Urinary bladder (tissue), 4 donors: ENCODE measurements around the gene HAP1. TPM values are rescaled to one million over a fixed set of nuclear protein-coding genes. Genes with fewer than 3 reads are reported as not detected.

ENCODE experiments used
- DNase-seq: peaks from one replicate; pipeline ENCODE4 v3.0.0-alpha.2; 2015; ENCODE audit errors: extremely low spot score
- H3K27ac ChIP-seq: one replicate; pipeline ENCODE4 v1.5.1; 2013; ENCODE audit warnings: low read depth, mild to moderate bottlenecking, moderate library complexity
- H3K36me3 ChIP-seq: one replicate; pipeline ENCODE4 v1.6.1; 2013; ENCODE audit warnings: mild to moderate bottlenecking, moderate library complexity; ENCODE audit not compliant: insufficient read depth
- H3K4me1 ChIP-seq: one replicate; pipeline ENCODE4 v1.6.1; 2013; ENCODE audit warnings: mild to moderate bottlenecking, moderate library complexity; ENCODE audit not compliant: insufficient read depth
- H3K4me3 ChIP-seq: one replicate; pipeline ENCODE4 v1.5.1; 2013; ENCODE audit warnings: low read depth, low read length
- WGBS: extraction: QIAGEN DNeasy Blood & Tissue Kit; methylation state at CpG from one replicate; pipeline ENCODE4 v1.1.7; 2013; 5-methylcytosine and 5-hydroxymethylcytosine counted together
- polyA plus RNA-seq: library from polyadenylated mRNA; stranded (reverse); fragments of 200-250 nt; gene quantifications from one replicate; pipeline ENCODE4 v1.2.3, GENCODE V29; 2013
- total RNA-seq: library from RNA; depleted of rRNA; stranded (reverse); fragments of >200 nt; gene quantifications from one replicate; pipeline ENCODE4 v1.2.3, GENCODE V29; 2014
- donor health status: healthy with polysubstance abuse.
- donor health status: healthy.

The HAP1 gene
- total and polyA plus RNA-seq, 2 donors, result 0.27 TPM; not detected in 1

DNA sequence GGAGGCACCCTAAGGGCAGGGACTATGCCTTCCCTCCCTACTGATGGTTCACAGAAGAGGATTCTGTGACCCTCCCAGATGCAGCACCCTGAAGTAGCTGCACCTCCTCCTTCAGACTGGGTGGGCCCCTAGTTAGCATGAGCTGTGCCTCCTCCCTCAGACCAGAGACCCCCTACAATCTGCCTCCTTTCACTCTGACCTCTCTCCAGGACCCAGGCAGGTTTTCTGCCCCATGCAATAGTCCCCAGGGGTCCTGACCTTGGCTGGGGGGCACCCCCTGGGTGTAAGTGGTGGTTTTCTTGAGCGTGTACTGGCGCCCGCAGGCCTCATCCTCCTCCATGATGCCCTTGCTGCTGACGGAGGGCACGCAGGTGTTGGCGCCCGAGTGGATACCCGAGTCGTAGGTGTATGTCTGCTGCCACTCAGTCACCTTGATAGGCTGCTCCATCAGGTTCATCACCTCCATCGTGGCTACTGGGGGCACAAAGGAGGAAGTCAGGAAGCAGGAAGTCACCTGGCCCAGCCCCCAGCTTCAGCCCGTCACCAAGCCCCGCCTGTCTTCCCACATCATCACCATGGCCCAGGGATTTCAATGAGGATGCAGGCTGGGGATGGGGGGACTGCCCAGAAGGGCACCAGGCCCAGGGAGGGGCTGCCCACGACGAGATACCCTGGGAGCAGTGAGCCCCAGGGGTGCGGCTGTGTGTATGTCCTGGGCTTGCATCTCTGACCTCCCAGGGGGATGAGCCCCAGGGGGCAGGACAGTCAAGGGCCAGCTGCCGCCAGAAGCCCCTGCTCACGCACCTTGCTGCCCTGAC is 37.2 kb upstream of the HAP1 start:
- H3K4me3 ChIP-seq, result no peak overlapping the region
- H3K36me3 ChIP-seq, result peaks cover 4% of the 10 kb centered on the region
- no peak for DNase-seq
- no peaks in the 10 kb centered on the region for H3K4me1 ChIP-seq
- 89% methylated on average over 17 of the region's 17 CpGs for WGBS
- H3K27ac ChIP-seq, result no peak overlapping the region

DNA sequence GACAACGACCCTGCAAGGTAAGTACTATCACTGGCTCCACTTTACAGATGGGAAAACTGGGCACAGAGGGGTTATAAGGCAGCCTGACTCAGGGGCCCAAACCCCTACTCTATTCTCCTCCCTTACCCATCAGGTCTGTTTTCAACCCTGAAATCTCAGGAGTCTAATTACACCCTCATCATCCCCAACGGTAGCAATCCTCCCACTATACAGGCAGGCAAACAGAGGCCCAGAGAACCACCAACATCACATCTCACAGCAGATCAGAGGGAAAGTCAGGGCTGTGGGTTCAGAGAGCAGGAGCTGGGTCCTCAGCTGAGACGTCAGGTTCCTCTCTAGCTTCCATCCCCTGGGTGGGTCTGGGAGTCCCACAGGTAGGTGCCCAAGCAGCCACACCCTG is 35.5 kb upstream of the HAP1 start:
- H3K36me3 ChIP-seq, result peaks cover 4% of the 10 kb centered on the region
- no peak overlapping the region for H3K27ac ChIP-seq
- 92% methylated on average over 3 of the region's 3 CpGs for WGBS
- H3K4me3 ChIP-seq, result no peak overlapping the region
- DNase-seq, result no peak
- no peaks in the 10 kb centered on the region for H3K4me1 ChIP-seq

DNA sequence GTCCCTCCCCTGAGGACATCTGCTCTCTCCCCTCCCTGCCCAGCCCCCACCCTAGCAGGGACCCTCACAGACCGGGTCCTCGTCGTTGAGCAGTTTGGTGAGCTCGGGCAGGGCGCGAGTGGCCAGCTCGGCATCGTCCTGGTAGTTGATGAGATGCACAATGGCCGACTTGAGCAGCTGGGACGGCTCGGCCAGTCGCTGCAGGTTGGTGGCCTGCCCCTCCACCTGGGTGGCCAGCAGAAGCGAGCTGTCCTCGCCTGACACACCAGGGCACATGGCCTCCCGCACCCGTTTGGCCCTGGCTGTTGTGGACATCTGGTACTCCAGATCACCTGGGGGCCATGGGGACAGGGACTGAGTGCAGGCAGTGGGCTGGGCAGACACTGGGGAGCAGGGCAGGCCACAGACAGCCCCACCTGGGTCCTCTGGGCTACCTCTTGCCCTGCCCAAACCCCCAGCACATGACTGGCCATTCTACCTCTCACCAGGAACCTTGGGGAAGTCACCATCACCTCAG is 35.0 kb upstream of the HAP1 start:
- Histone ChIP-seq H3K4me1 (no peaks in the 10 kb centered on the region), H3K27ac (no peak overlapping the region), H3K4me3 (no peak overlapping the region), H3K36me3 (peaks cover 7% of the 10 kb centered on the region)
- 87% methylated on average over 16 of the region's 16 CpGs for WGBS
- no peak for DNase-seq

DNA sequence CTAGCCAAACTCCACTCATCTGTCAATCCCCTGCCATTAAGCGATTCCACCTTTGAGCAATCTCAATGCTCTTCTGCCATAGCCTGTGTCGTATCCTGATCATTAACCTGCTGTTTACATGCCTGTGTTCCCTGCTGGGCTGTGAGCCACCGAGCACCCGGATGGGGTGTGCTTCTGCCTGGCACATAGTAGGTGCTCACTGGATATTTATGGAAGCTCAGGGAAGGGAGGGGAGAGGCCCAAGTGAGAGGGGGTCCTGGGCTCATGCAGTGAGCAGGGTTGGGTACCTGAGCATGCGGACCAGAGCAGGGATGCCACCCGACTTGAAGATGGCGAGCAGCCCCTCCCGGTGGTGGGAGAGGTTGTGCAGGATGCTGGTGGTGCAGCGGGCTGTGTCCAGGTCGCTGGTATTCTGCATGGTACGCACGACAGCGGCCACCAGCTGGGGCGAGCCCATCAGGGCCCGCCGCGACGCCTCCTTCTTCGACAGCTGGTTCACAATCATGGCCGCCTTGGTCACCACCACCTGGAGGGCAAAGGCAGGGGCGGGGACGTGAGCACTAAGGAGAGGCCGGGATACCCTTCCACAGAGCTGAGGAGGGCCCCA is 34.3 kb upstream of the HAP1 start:
- no peak for DNase-seq
- 93% methylated on average over 23 of the region's 23 CpGs for WGBS
- no peaks in the 10 kb centered on the region for H3K4me1 ChIP-seq
- no peak overlapping the region for H3K4me3 ChIP-seq
- H3K36me3 ChIP-seq, result peaks cover 7% of the 10 kb centered on the region
- H3K27ac ChIP-seq, result no peak overlapping the region

DNA sequence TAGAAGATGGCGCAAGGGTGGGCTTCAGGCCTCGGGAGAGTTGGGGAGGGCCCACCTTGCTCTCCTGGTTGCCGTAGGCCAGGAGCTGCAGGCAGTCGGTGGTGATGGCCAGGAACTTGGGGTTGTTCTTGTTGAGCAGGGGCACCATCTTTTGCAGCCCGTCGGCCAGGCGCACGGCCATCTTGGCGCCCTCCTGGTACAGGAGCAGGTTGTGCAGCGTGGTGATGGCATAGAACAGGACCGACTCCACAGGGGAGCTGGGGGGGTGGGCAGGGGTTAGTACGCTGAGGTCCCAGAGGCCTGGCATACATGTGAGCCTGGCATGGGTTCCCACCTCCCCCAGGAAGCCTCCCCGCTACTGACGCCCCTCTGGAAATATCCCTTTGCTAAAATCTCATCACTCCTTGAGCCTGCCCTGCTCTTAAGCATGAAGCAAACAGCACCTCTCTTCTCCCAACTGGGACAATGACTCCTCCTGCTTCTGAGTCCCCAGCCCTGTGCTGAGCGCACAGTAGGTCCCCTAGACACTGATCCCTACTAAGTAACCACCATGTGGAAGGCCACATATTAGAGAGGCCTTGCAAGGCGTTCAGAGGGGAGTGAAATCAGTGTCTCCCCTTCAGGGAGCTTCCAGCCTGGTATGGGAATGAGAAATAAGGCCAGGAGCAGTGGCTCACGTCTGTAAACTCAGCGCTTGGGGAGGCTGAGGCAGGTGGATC is 33.0 kb upstream of the HAP1 start:
- Histone ChIP-seq H3K4me3 (no peak overlapping the region), H3K4me1 (no peaks in the 10 kb centered on the region), H3K27ac (no peak overlapping the region), H3K36me3 (peaks cover 7% of the 10 kb centered on the region)
- DNase-seq, result no peak
- WGBS, result 94% methylated on average over 18 of the region's 18 CpGs

- Histone ChIP-seq H3K36me3 (peaks cover 7% of the 10 kb centered on the region), H3K4me1 (no peaks in the 10 kb centered on the region), H3K4me3 (no peak overlapping the region), H3K27ac (no peak overlapping the region)
- no peak for DNase-seq
Observed at GRCh38 chr17:41766135-41766534, 31.7 kb upstream of the HAP1 start.

- no peak overlapping the region for H3K27ac ChIP-seq
Observed at GRCh38 chr17:41763327-41763726, 28.9 kb upstream of the HAP1 start.

DNA sequence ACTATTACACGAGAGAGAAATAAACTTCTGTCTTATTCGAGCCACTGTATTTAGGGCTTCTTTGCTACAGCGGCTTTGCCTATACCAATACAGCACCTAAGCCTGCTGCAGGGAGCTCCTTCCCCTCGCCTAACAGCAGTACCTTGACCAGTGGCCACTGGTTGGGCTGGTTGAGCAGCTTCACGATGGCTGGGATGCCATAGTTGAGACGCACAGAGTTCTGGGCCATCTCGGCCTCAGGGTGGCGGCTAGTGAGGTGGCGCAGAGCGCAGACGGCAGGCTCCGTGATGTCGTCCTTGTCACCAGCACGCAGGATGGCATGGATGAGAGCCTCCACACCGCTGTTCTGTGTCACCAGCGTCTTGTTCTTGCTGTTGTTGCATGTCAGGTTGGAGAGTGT is 28.4 kb upstream of the HAP1 start:
- peaks cover 8% of the 10 kb centered on the region for H3K36me3 ChIP-seq
- H3K4me1 ChIP-seq, result no peaks in the 10 kb centered on the region
- WGBS, result 97% methylated on average over 16 of the region's 16 CpGs
- DNase-seq, result no peak
- no peak overlapping the region for H3K27ac ChIP-seq
- H3K4me3 ChIP-seq, result no peak overlapping the region

More at GRCh38 chr17:41763327-41763726, 28.9 kb upstream of the HAP1 start:
- Histone ChIP-seq H3K4me3 (no peak overlapping the region), H3K36me3 (peaks cover 5% of the 10 kb centered on the region), H3K4me1 (no peaks in the 10 kb centered on the region)
- 92% methylated on average over 8 of the region's 8 CpGs for WGBS
- DNase-seq, result no peak

DNA sequence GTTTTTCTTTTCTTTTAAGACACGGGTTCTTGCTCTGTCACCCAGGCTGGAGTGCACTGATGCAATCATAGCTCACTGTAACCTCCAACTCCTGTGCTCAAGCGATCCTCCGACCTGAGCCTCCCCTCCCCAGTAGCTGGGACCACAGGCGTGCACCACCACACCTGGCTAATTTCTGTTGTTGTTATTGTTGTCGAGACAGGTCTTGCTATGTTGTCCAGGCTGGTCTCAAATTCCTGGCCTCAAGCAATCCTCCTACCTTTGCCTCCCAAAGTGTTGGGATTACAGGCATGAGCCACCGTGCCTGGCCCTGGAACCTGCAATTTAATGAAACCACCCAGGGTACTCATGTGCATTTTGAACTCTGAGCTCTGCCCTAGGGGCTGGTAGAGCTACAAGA is 27.9 kb upstream of the HAP1 start:
- Histone ChIP-seq H3K27ac (no peak overlapping the region), H3K4me1 (no peaks in the 10 kb centered on the region), H3K36me3 (peaks cover 8% of the 10 kb centered on the region), H3K4me3 (no peak overlapping the region)
- 94% methylated on average over 6 of the region's 6 CpGs for WGBS
- no peak for DNase-seq

DNA sequence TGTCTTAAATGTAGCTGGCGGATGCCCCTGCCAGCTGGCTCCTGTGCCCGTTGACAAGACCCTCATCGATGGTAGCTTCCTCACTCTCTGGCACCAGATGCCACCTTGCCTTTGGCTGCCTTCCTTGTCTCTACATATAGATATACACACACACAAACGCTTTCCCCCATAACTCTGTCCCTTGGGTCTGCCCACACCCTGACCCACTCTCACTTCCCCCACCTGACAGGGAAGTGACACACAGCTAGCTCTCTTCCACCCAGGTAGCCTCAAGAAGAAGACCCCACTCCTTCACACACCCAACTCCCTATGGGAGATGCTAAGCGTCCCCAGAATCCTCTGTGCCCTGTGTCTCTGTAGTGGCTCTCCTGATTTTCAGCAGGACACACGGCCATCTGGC is 26.4 kb upstream of the HAP1 start:
- Histone ChIP-seq H3K36me3 (peaks cover 8% of the 10 kb centered on the region), H3K4me3 (no peak overlapping the region), H3K4me1 (no peaks in the 10 kb centered on the region), H3K27ac (no peak overlapping the region)
- 90% methylated on average over 6 of the region's 6 CpGs for WGBS
- DNase-seq, result no peak

DNA sequence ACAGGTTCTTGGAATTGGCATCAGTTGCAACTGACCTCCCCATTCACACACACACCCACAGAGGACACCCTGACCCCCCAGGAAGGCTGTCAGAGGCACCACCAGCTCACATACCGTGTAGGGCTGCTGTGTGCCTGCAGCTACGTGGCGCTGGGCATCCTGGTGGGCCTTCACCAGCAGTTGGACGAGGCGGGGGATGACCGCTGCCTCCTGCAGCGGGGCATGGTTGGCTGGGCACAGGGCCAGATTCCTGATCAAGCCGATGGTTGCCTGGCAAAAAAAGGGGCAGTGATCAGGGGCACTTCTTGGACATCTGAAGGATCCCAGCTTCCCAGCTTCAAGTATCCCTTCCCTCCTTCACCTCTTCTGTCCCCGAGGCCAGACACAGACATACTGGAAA is 24.2 kb upstream of the HAP1 start:
- DNase-seq, result no peak
- 87% methylated on average over 9 of the region's 9 CpGs for WGBS
- Histone ChIP-seq H3K27ac (no peak overlapping the region), H3K4me1 (no peaks in the 10 kb centered on the region), H3K36me3 (peaks cover 6% of the 10 kb centered on the region), H3K4me3 (no peak overlapping the region)

- Histone ChIP-seq H3K36me3 (peaks cover 6% of the 10 kb centered on the region), H3K4me3 (no peak overlapping the region), H3K27ac (no peak overlapping the region), H3K4me1 (no peaks in the 10 kb centered on the region)
- DNase-seq, result no peak
- WGBS, result 83% methylated on average over 12 of the region's 12 CpGs
Observed at GRCh38 chr17:41754066-41754465, 19.6 kb upstream of the HAP1 start.

DNA sequence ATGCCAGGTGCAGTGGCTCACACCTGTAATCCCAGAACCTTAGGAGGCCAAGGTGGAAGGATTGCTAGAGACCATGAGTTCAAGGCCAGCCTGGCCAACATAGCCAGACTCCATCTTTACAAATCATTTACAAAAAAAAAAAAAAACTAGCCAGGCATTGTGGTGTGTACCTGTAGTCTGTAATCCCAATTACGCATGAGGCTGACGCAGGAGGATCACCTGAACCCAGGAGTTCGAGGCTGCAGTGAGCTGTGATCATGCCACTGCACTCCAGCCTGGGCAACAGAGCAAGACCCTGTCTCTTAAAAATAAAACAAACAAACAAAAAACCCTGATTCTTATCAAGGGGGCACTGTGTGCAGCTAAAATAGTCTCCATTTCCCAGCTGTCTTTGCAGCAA is 16.8 kb upstream of the HAP1 start:
- Histone ChIP-seq H3K27ac (no peak overlapping the region), H3K4me3 (no peak overlapping the region), H3K4me1 (no peaks in the 10 kb centered on the region), H3K36me3 (no peaks in the 10 kb centered on the region)
- no peak for DNase-seq
- 79% methylated on average over 3 of the region's 3 CpGs for WGBS

GRCh38 chr17:41750862-41751261 is 16.4 kb upstream of the HAP1 start:
- 80% methylated on average over 4 of the region's 4 CpGs for WGBS

More at GRCh38 chr17:41750862-41751261, 16.4 kb upstream of the HAP1 start:
- no peak for DNase-seq
- Histone ChIP-seq H3K4me1 (no peaks in the 10 kb centered on the region), H3K27ac (no peak overlapping the region), H3K4me3 (no peak overlapping the region), H3K36me3 (no peaks in the 10 kb centered on the region)
